HCT116 (cell line): ENCODE data around the gene BUB3.

Experiments
- EGR1 ChIP-seq: IDR thresholded peaks from 2 replicates; pipeline ENCODE4 v1.6.1; 2012; ENCODE audit warnings: low read depth
- EZH2 ChIP-seq: fragments of 200-600 bp; sonication (generic); IDR thresholded peaks from 2 replicates; pipeline ENCODE4 v1.6.1; 2017; ENCODE audit warnings: antibody characterized with exemption, mixed run types
- POLR2A ChIP-seq: IDR thresholded peaks from 2 replicates; pipeline ENCODE4 v1.7.0; 2011; ENCODE audit warnings: borderline replicate concordance; ENCODE audit not compliant: insufficient read depth, insufficient read length; ENCODE audit errors: extremely low read depth
- POLR2AphosphoS5 ChIP-seq: IDR thresholded peaks from 2 replicates; pipeline ENCODE4 v1.6.1; 2011; ENCODE audit warnings: mild to moderate bottlenecking, low read depth, low read length, moderate library complexity
- YY1 ChIP-seq: IDR thresholded peaks from 2 replicates; pipeline ENCODE4 v1.6.1; 2011; ENCODE audit warnings: low read length, low read depth, moderate library complexity, mild to moderate bottlenecking; ENCODE audit not compliant: insufficient replicate concordance; ENCODE audit errors: extremely low read depth
- ZFX ChIP-seq: fragments of 450-650 bp; IDR thresholded peaks from 2 replicates; pipeline ENCODE4 v1.6.1; 2017
- ZNF274 ChIP-seq: fragments of 200-500 bp; sonication (Bioruptor generic); IDR thresholded peaks from 2 replicates; pipeline ENCODE4 v1.6.1; 2014; ENCODE audit warnings: mild to moderate bottlenecking, low read depth, low read length, inconsistent platforms
- TF ChIP-seq, protein P1 (sequence below), 3 experiments: fragments of 200-600 bp in 1 of 3; sonication (generic) in 1 of 3; IDR thresholded peaks in 2 of 3; conservative IDR thresholded peaks in 1 of 3; 2 replicates each; pipeline ENCODE4 v1.5.1; 2012 to 2017; ENCODE audit warnings: low read depth in 2 of 3, low read length in 2 of 3, antibody characterized with exemption in 1 of 3, borderline replicate concordance in 1 of 3, control low read depth in 1 of 3, mild to moderate bottlenecking in 1 of 3, mixed read lengths in 1 of 3, mixed run types in 1 of 3, moderate library complexity in 1 of 3; ENCODE audit not compliant: insufficient read depth in 1 of 3

- TF ChIP-seq POLR2A: no peak
- TF ChIP-seq EZH2: no peak
- TF ChIP-seq, protein P1, sequence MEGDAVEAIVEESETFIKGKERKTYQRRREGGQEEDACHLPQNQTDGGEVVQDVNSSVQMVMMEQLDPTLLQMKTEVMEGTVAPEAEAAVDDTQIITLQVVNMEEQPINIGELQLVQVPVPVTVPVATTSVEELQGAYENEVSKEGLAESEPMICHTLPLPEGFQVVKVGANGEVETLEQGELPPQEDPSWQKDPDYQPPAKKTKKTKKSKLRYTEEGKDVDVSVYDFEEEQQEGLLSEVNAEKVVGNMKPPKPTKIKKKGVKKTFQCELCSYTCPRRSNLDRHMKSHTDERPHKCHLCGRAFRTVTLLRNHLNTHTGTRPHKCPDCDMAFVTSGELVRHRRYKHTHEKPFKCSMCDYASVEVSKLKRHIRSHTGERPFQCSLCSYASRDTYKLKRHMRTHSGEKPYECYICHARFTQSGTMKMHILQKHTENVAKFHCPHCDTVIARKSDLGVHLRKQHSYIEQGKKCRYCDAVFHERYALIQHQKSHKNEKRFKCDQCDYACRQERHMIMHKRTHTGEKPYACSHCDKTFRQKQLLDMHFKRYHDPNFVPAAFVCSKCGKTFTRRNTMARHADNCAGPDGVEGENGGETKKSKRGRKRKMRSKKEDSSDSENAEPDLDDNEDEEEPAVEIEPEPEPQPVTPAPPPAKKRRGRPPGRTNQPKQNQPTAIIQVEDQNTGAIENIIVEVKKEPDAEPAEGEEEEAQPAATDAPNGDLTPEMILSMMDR (IDR thresholded peaks at IDR 0.05 in 2 of 3, conservative IDR thresholded peaks at IDR 0.05 in 1 of 3; ENCODE audit: borderline replicate concordance in 1 of 3, insufficient read depth in 1 of 3, low read depth in 2 of 3, low read length in 2 of 3): no peak
- no peak for TF ChIP-seq ZNF274
- TF ChIP-seq POLR2AphosphoS5: no peak
- no peak for TF ChIP-seq EGR1
- no peak for TF ChIP-seq ZFX
- no peak for TF ChIP-seq YY1
Measured at GRCh38 chr10:123157210-123157609, 3.0 kb downstream of the BUB3 start.
